GM12874 (cell line): ENCODE results near the gene RPL36.

Experiments used
- CTCF ChIP-seq: IDR thresholded peaks from 2 replicates; pipeline ENCODE4 v1.5.1; 2011; ENCODE audit warnings: low read depth, mild to moderate bottlenecking, control low read depth, low read length, moderate library complexity; ENCODE audit not compliant: insufficient read depth

The RPL36 gene

DNA sequence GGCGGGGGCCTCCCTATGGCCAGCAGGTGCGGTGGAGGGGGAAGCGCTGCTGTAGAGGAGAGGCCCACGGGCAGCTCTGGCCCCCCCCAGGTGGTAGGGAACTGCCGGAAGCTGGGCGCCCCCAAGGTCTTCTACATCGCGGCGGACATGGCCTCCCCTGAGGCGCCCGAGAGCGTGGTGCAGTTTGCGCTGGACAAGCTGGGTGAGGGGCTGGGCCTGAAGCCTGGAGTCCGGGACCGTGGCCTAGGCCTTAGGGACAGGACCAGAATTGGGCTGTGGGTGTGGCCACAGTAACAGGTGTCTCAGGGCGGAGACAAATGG, 3.8 kb upstream of the RPL36 start:
- no peak for TF ChIP-seq CTCF

- peak; percentile 96 for TF ChIP-seq CTCF
Observed at GRCh38 chr19:5686647-5687359, 3.3 kb upstream of the RPL36 start.

DNA sequence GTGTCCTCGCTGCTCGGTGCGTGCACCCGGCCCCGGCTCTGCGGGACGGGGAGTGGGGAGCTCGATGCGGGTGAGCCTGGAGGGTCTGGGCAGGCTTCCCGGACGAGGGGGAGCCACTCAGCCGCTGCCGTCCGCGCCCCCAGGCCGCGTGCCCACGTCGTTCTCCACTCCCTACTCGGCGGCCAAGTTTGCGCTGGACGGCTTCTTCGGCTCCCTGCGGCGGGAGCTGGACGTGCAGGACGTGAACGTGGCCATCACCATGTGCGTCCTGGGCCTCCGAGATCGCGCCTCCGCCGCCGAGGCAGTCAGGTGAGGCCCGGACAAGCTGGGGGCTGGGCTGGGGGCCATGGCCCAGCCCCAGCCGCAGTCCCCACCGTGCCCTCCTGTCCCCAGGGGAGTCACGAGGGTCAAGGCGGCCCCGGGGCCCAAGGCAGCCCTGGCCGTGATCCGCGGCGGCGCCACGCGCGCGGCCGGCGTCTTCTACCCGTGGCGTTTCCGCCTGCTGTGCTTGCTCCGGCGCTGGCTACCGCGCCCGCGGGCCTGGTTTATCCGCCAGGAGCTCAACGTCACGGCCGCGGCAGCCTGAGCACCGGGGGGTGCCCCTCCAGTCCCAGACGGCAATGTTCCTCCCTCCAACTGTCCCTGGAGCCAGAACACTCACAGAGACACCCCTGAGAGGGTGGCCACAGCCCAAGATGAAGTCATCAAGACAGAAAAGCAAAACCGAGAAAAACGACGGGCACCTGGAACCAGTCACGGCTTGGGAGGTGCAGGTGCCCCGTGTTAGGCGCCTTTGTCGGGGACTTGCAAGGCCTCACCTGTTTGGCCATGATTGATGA, 2.5 kb upstream of the RPL36 start:
- TF ChIP-seq CTCF = no peak

GRCh38 chr19:5690955-5691821, 1.1 kb downstream of the RPL36 start:
- no peak for TF ChIP-seq CTCF

GRCh38 chr19:5691822-5692722, 2.0 kb downstream of the RPL36 start:
- TF ChIP-seq CTCF = no peak

GRCh38 chr19:5692723-5693194, 2.7 kb downstream of the RPL36 start:
- TF ChIP-seq CTCF = no peak
